ENCODE results near the gene MCAT.

GRCh38 chr22:43160497-43161126 is 17.4 kb upstream of the MCAT start:
- TF ChIP-seq CTCF (IDR thresholded peaks at IDR 0.05) (no peak), SIN3A (IDR thresholded peaks at IDR 0.05; ENCODE audit: borderline replicate concordance, insufficient read depth, low read depth, low read length) (no peak), REST (IDR thresholded peaks at IDR 0.05; ENCODE audit: insufficient read depth in 1 of 2, low read depth in 2 of 2, low read length in 1 of 2) (no peak), TCF7L2 (IDR thresholded peaks at IDR 0.05; ENCODE audit: low read depth, low read length) (no peak)
